ENCODE data around the gene HCN3. TPM values are rescaled to one million over a fixed set of nuclear protein-coding genes. Genes with fewer than 3 reads are reported as not detected.

The HCN3 gene
- total and polyA plus RNA-seq, 8 donors: 0.46 to 13.6 (median 1.9) TPM

DNA sequence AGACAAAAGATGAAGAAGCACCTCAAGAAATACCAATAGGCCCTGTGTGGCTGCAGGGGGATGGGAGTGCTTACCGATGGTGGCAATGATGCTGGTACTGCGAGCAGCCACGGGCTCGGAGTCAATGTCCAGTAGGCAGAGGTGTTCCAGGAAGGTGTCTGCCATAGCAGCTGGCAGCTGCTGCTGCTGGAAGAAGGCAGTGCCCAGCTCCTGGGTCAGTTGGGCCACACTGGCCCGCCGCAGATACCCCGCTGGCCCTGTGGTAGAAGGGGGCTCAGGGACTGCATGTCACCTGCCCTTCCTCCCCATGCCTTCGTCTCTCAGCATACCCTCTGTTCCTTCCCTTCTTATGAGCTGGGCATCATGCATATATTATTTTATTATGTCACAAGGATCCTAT lies 22.8 kb downstream of the HCN3 start:
- H3K4me1 ChIP-seq: peaks cover 5 to 7% (median 6%) of the 10 kb centered on the region in 4 donors
- no peaks in the 10 kb centered on the region for H3K9me3 ChIP-seq
- no peak for TF ChIP-seq EP300 (IDR thresholded peaks at IDR 0.05)
- TF ChIP-seq POLR2A (IDR thresholded peaks at IDR 0.05): no peak
- TF ChIP-seq, protein P1, sequence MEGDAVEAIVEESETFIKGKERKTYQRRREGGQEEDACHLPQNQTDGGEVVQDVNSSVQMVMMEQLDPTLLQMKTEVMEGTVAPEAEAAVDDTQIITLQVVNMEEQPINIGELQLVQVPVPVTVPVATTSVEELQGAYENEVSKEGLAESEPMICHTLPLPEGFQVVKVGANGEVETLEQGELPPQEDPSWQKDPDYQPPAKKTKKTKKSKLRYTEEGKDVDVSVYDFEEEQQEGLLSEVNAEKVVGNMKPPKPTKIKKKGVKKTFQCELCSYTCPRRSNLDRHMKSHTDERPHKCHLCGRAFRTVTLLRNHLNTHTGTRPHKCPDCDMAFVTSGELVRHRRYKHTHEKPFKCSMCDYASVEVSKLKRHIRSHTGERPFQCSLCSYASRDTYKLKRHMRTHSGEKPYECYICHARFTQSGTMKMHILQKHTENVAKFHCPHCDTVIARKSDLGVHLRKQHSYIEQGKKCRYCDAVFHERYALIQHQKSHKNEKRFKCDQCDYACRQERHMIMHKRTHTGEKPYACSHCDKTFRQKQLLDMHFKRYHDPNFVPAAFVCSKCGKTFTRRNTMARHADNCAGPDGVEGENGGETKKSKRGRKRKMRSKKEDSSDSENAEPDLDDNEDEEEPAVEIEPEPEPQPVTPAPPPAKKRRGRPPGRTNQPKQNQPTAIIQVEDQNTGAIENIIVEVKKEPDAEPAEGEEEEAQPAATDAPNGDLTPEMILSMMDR (IDR thresholded peaks at IDR 0.05): no peak
- no peak for TF ChIP-seq POLR2AphosphoS5 (IDR thresholded peaks at IDR 0.05)
- intact Hi-C loops (cut with DNase I; ENCODE audit: low total_unique reads): no loop called here
- H3K27ac ChIP-seq: no peak overlapping the region
- H3K36me3 ChIP-seq: no peaks in the 10 kb centered on the region
- WGBS, 5 donors: 91 to 96% (median 94%) methylated on average over 8 of the region's 8 CpGs
- DNase-seq: no peak
- H3K27me3 ChIP-seq: peaks cover 7 to 28% (median 14%) of the 10 kb centered on the region in 3 donors
- no peak overlapping the region for H3K4me3 ChIP-seq

- Histone ChIP-seq H3K36me3 (no peaks in the 10 kb centered on the region), H3K4me1 (peaks cover 0 to under 1% (median 0%) of the 10 kb centered on the region in 4 donors), H3K27ac (no peak overlapping the region), H3K27me3 (peaks cover 2 to 20% (median 7%) of the 10 kb centered on the region in 3 donors), H3K4me3 (no peak overlapping the region), H3K9me3 (no peaks in the 10 kb centered on the region)
- TF ChIP-seq EP300 (IDR thresholded peaks at IDR 0.05): no peak
- TF ChIP-seq POLR2A (IDR thresholded peaks at IDR 0.05): no peak
- no peak for TF ChIP-seq POLR2AphosphoS5 (IDR thresholded peaks at IDR 0.05)
- TF ChIP-seq, protein P1 (IDR thresholded peaks at IDR 0.05): no peak
- no peak for DNase-seq
- 83 to 89% (median 85%) methylated on average over 9 of the region's 9 CpGs for WGBS, 5 donors
- intact Hi-C loops (cut with DNase I; ENCODE audit: low total_unique reads): no loop called here
Measured at GRCh38 chr1:155300553-155301329, 23.5 kb downstream of the HCN3 start.

DNA sequence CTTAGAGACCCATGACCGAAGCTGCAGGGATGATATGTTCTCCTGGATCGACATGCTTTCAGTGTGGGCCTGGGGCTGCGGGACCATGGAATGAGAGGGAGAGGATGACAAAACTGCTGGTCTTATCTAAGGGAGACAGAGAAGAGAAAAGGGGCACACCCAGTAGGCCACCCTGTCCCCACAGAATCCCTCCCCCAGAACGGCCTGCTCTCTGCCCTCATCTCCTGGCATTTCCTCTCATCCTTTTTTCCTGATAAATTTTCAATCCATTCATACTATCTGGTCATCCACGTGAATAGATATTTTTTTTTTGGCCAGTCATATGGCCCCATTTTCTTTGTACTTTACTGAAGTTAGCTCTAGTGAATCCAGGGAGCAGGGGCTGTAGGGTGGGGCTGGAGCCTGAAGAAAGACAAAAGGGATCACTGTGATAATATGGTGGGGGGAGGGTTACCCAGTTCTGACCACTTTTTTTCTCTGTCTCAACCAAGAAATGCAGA lies 24.1 kb downstream of the HCN3 start, which contains the start of gene PKLR:
Gene PKLR, minus strand, starts transcription at position 97 of the 500 bp plus-strand sequence. Its CDS starts 43 bp downstream, at position 54.
- 83 to 87% (median 86%) methylated on average over 5 of the region's 5 CpGs for WGBS, 5 donors
- Histone ChIP-seq H3K9me3 (no peaks in the 10 kb centered on the region), H3K4me1 (no peaks in the 10 kb centered on the region), H3K4me3 (no peak within 1 kb of the TSS), H3K27ac (no peak within 1 kb of the TSS), H3K27me3 (peaks cover 0 to 14% (median under 1%) of the 10 kb centered on the region in 3 donors), H3K36me3 (no peaks in the 10 kb centered on the region)
- no peak for DNase-seq
- intact Hi-C loops (cut with DNase I; ENCODE audit: low total_unique reads): no loop called here
- TF ChIP-seq, protein P1 (IDR thresholded peaks at IDR 0.05): no peak
- TF ChIP-seq POLR2A (IDR thresholded peaks at IDR 0.05): no peak
- no peak for TF ChIP-seq POLR2AphosphoS5 (IDR thresholded peaks at IDR 0.05)
- TF ChIP-seq EP300 (IDR thresholded peaks at IDR 0.05): no peak

GRCh38 chr1:155304558-155305063 lies 27.3 kb downstream of the HCN3 start:
- peaks cover 4 to 15% (median 9%) of the 10 kb centered on the region in 4 donors for H3K4me1 ChIP-seq
- no peak overlapping the region for H3K27ac ChIP-seq
- DNase-seq: no peak
- H3K9me3 ChIP-seq: no peaks in the 10 kb centered on the region
- 71 to 80% (median 75%) methylated on average over 11 of the region's 11 CpGs for WGBS, 5 donors
- H3K36me3 ChIP-seq: no peaks in the 10 kb centered on the region
- no peaks in the 10 kb centered on the region for H3K27me3 ChIP-seq
- no peak overlapping the region for H3K4me3 ChIP-seq
- intact Hi-C loops (cut with DNase I; ENCODE audit: low total_unique reads): no loop called here
- TF ChIP-seq, protein P1 (IDR thresholded peaks at IDR 0.05): no peak
- TF ChIP-seq POLR2AphosphoS5 (IDR thresholded peaks at IDR 0.05): no peak
